Vagina (tissue), 2 donors: ENCODE measurements around the gene RHCE.
"Not testable (repeated sequence)": the region's sequence is repeated elsewhere in the genome, so short reads cannot be mapped to it uniquely, and the experiment has no call there.

Source experiments
- CTCF ChIP-seq, 3 experiments: fragments of 450-650 bp in 2 of 3; fragments of 200-600 bp in 1 of 3; sonication (generic) in 1 of 3; IDR thresholded peaks; one replicate each; pipeline ENCODE4 v1.5.1; 2017 to 2019; ENCODE audit warnings: antibody characterized with exemption in 3 of 3, mild to moderate bottlenecking in 2 of 3, moderate library complexity in 2 of 3
- POLR2A ChIP-seq, 2 donors: fragments of 450-650 bp; IDR thresholded peaks; one replicate each; pipeline ENCODE4 v1.6.1; 2017; ENCODE audit warnings: antibody characterized with exemption in 2 of 2, mild to moderate bottlenecking in 2 of 2, moderate library complexity in 2 of 2

- TF ChIP-seq POLR2A, CTCF (IDR thresholded peaks at IDR 0.05): not testable (repeated sequence)
Measured at GRCh38 chr1:25412872-25413623, 7.6 kb downstream of the RHCE start.
